Uterus (tissue), 4 donors: ENCODE data around the gene CD2AP. TPM values are rescaled to one million over a fixed set of nuclear protein-coding genes. Genes with fewer than 3 reads are reported as not detected.
"Not testable (repeated sequence)": the region's sequence is repeated elsewhere in the genome, so short reads cannot be mapped to it uniquely, and the experiment has no call there.

Source experiments
- DNase-seq, 2 donors: peaks; one replicate each; pipeline ENCODE4 v3.0.0-alpha.2; 2019 to 2020
- H3K27ac ChIP-seq, 2 donors: fragments of 200-600 bp; sonication (generic); 1 replicate in 1 of 2; 2 replicates in 1 of 2; pipeline ENCODE4 v1.5.1; 2016 to 2018
- H3K27me3 ChIP-seq, 2 donors: fragments of 200-600 bp; sonication (generic); one replicate each; pipeline ENCODE4 v1.5.1; 2018 to 2019; ENCODE audit warnings: control low read depth in 1 of 2
- H3K36me3 ChIP-seq, 2 donors: fragments of 200-600 bp; sonication (generic); one replicate each; pipeline ENCODE4 v1.5.1; 2019; ENCODE audit warnings: control low read depth in 1 of 2
- H3K4me1 ChIP-seq, 2 donors: fragments of 200-600 bp; sonication (generic); one replicate each; pipeline ENCODE4 v1.5.1; 2018 to 2019; ENCODE audit warnings: control low read depth in 1 of 2
- H3K4me3 ChIP-seq, 2 donors: fragments of 200-600 bp; sonication (generic); 1 replicate in 1 of 2; 2 replicates in 1 of 2; pipeline ENCODE4 v1.5.1; 2018 to 2019; ENCODE audit warnings: mild to moderate bottlenecking in 1 of 2
- H3K9me3 ChIP-seq, 2 donors: fragments of 200-600 bp; sonication (generic); one replicate each; pipeline ENCODE4 v1.5.1; 2019; ENCODE audit warnings: control low read depth in 1 of 2
- POLR2A ChIP-seq, 2 donors: fragments of 450-650 bp; IDR thresholded peaks; one replicate each; pipeline ENCODE4 v1.6.1; 2016; ENCODE audit warnings: antibody characterized with exemption in 2 of 2, mild to moderate bottlenecking in 1 of 2, moderate library complexity in 1 of 2
- intact Hi-C: fragments of 100-400 bp; cut with DNase I; formaldehyde crosslinking; loops from one replicate; pipeline ENCODE4 v1.15.1; 2023; ENCODE audit warnings: low total_unique reads
- total RNA-seq, 4 donors: library from RNA; depleted of rRNA in 3 of 4; stranded (reverse); fragments of >200 nt in 3 of 4; gene quantifications; one replicate each; pipeline versions ENCODE4 v1.1.0 to v1.2.4, GENCODE V29; 2014 to 2023
- TF ChIP-seq, protein P1 (sequence below), 4 experiments: fragments of 200-600 bp in 2 of 4; fragments of 450-650 bp in 2 of 4; sonication (generic) in 2 of 4; IDR thresholded peaks; one replicate each; pipeline ENCODE4 v1.5.1; 2016 to 2019; ENCODE audit warnings: antibody characterized with exemption in 4 of 4, mild to moderate bottlenecking in 2 of 4, moderate library complexity in 1 of 4
- donor health status: DM: yes; HTN: yes; CAD: no.

Gene CD2AP
- total RNA-seq, 4 donors from 2014 or later, result 11.0 to 63.9 (median 24.3) TPM

DNA sequence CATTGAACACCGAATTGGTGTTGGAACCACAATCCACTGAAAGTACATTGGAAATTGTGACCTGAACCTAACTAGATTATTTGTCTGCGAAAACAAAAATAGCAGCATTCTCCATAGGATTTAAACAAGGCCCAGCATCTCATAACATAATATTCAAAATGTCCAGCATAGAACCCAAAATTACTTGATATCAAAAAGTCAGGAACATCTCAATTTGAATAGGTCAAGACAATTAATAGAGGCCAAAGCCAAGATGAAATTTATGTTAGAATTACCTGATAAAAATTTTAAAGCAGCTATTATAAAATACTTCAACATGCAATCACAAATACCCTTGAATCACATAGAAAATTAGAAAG, 42.4 kb upstream of the CD2AP start:
- Histone ChIP-seq H3K27me3 (no peaks in the 10 kb centered on the region), H3K27ac (no peak overlapping the region), H3K4me3 (no peak overlapping the region), H3K9me3 (no peaks in the 10 kb centered on the region), H3K4me1 (no peaks in the 10 kb centered on the region), H3K36me3 (no peaks in the 10 kb centered on the region)
- no peak for DNase-seq
- TF ChIP-seq, protein P1, sequence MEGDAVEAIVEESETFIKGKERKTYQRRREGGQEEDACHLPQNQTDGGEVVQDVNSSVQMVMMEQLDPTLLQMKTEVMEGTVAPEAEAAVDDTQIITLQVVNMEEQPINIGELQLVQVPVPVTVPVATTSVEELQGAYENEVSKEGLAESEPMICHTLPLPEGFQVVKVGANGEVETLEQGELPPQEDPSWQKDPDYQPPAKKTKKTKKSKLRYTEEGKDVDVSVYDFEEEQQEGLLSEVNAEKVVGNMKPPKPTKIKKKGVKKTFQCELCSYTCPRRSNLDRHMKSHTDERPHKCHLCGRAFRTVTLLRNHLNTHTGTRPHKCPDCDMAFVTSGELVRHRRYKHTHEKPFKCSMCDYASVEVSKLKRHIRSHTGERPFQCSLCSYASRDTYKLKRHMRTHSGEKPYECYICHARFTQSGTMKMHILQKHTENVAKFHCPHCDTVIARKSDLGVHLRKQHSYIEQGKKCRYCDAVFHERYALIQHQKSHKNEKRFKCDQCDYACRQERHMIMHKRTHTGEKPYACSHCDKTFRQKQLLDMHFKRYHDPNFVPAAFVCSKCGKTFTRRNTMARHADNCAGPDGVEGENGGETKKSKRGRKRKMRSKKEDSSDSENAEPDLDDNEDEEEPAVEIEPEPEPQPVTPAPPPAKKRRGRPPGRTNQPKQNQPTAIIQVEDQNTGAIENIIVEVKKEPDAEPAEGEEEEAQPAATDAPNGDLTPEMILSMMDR (IDR thresholded peaks at IDR 0.05), result no peak
- TF ChIP-seq POLR2A (IDR thresholded peaks at IDR 0.05), result no peak
- intact Hi-C loops, result no loop called here

DNA sequence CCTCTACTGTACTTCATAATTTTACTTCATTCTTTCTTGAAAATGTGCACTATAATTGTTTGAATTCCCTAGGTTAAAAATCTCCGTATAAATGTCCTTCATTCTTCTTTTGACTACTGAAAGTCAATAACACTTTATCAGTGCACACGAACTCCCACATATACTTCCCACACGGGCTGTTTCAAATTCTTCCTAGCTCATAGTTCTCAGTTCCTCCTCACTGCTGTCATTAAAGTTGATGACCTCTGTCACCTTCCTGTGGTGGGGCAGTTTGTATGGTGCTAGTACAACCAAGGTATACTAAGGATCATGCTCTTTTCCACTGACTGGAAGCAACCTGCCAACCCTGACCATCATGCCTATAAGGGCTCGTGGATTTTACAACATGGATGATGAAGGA, 40.0 kb upstream of the CD2AP start:
- no peak overlapping the region for H3K27ac ChIP-seq
- no peak overlapping the region for H3K4me3 ChIP-seq
- TF ChIP-seq, protein P1 (IDR thresholded peaks at IDR 0.05), result no peak
- no peak for DNase-seq
- intact Hi-C loops, result no loop called here
- no peaks in the 10 kb centered on the region for H3K9me3 ChIP-seq
- no peaks in the 10 kb centered on the region for H3K36me3 ChIP-seq
- no peaks in the 10 kb centered on the region for H3K4me1 ChIP-seq
- no peaks in the 10 kb centered on the region for H3K27me3 ChIP-seq

DNA sequence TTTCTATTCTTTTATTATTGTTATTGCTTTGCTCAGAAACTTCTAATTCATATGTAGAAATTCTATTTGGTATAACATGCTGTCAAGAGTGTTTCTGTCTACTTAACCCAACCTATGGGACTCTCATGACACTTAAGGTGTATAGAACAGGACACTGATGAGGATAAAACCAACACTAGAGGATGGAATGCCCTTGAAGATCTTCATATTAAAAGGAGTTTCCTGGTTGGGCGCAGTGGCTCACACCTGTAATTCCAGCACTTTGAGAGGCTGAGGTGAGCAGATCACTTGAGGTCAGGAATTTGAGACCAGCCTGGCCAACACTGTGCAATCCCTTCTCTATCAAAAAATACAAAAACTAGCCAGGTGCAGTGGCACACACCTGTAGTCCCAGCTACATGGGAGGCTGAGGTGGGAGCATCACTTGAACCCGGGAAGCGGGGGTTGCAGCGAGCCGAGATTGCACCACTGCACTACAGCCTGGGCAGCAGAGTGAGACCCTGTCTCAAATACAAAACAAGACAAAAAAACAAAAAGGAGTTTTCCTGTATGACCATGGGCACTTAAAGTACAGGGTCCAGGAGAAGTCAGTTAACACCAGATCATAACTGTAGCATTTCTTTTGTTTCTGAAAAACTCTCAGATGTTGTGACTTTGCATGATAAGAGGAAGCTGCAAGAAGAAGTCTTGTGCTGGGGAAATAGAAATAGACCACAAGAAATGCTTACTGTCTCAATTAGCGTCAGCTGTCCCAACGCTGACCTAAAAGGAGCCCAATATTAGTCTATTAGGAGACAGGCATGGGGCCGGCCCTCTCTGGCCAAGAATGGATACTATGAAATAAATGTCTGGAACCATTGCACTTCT, 38.9 kb upstream of the CD2AP start:
- DNase-seq, result no peak

DNA sequence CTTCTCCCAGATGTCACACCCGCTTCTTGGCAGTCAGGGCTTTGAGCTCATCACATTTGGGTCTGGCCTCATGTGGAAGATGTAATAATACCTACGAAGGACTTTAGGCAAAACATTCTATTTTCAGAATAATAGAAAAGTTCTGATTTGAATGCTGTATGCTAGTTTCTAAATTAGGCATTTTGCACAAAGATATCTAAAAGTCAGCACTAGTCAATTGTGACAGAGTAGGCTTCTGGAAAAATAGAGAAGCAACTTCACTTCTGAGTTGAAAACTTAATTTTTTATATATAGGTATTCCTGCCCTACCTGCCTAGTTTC, 38.3 kb upstream of the CD2AP start:
- no peak for DNase-seq
- Histone ChIP-seq H3K27me3 (no peaks in the 10 kb centered on the region), H3K4me1 (no peaks in the 10 kb centered on the region), H3K9me3 (no peaks in the 10 kb centered on the region), H3K4me3 (no peak overlapping the region), H3K27ac (no peak overlapping the region), H3K36me3 (no peaks in the 10 kb centered on the region)
- intact Hi-C loops, result no loop called here
- TF ChIP-seq, protein P1 (IDR thresholded peaks at IDR 0.05), result no peak
- no peak for TF ChIP-seq POLR2A (IDR thresholded peaks at IDR 0.05)

More for the DNA sequence above, 38.9 kb upstream of the CD2AP start:
- no peak for TF ChIP-seq POLR2A (IDR thresholded peaks at IDR 0.05)
- TF ChIP-seq, protein P1 (IDR thresholded peaks at IDR 0.05), result no peak
- H3K27ac ChIP-seq, result no peak overlapping the region
- H3K4me3 ChIP-seq, result no peak overlapping the region
- intact Hi-C loops, result no loop called here
- no peaks in the 10 kb centered on the region for H3K36me3 ChIP-seq
- H3K27me3 ChIP-seq, result no peaks in the 10 kb centered on the region
- H3K4me1 ChIP-seq, result no peaks in the 10 kb centered on the region
- no peaks in the 10 kb centered on the region for H3K9me3 ChIP-seq

DNA sequence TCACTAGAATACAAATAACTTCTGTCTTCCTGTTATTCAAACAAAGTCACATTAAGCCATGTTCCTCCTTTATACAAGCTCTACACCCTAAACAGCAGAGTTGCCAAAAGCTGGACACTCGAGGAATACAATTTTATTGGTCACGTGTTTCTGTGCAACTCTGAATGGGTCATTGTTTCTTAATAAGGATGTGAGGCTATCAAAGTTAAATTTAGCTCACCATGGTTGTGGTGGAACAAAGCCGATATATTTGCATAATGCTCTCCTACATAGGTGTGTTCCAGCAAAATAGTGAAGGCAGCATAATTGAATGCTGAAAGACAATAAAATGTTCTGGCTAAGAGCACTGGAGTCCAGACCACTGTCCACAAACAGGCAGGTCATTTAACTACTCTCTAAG, 36.9 kb upstream of the CD2AP start:
- Histone ChIP-seq H3K4me1 (no peaks in the 10 kb centered on the region), H3K27ac (no peak overlapping the region), H3K27me3 (no peaks in the 10 kb centered on the region), H3K4me3 (no peak overlapping the region), H3K9me3 (no peaks in the 10 kb centered on the region), H3K36me3 (no peaks in the 10 kb centered on the region)
- DNase-seq, result no peak
- TF ChIP-seq, protein P1 (IDR thresholded peaks at IDR 0.05), result no peak
- TF ChIP-seq POLR2A (IDR thresholded peaks at IDR 0.05), result no peak
- intact Hi-C loops, result no loop called here

DNA sequence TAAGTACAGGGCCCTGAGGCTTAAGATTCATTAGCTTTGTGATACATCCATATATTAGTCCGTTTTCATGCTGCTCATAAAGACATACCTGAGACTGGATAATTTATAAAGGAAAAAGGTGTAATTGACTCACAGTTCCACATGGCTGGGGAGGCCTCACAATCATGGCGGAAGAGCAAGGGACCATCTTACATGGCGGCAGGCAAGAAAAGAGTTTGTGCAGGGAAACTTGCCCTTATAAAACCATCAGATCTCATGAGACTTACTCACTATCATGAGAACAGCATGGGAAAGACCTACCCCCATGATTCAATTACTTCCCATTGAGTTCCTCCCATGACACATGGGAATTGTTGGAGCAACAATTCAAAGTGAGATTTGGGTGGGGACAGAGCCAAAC, 32.6 kb upstream of the CD2AP start:
- H3K36me3 ChIP-seq, H3K27ac ChIP-seq, H3K27me3 ChIP-seq, H3K4me1 ChIP-seq, H3K9me3 ChIP-seq, intact Hi-C loops, H3K4me3 ChIP-seq, DNase-seq: not testable (repeated sequence)
